A549 (cell line): ENCODE results near the gene PNMA1. TPM values are rescaled to one million over a fixed set of nuclear protein-coding genes. Genes with fewer than 3 reads are reported as not detected.

Experiments
- ATAC-seq, 2 experiments: fragments of 200-7000 bp in 1 of 2; fragments of >200 bp in 1 of 2; cut with Nextera tagmentation in 1 of 2; cut with Tn5 transposase in 1 of 2; 3 replicates each; pipeline versions ENCODE4 v1.8.0 to v1.9.1; 2018 to 2020; ENCODE audit warnings: mild to moderate bottlenecking in 1 of 2, moderate library complexity in 1 of 2
- CTCF ChIA-PET: fragments of 300-600 bp; sonication (Branson Sonifier 250); formaldehyde crosslinking; extraction: SDS; loops from one replicate; lab custom pipeline; 2021; ENCODE audit warnings: antibody characterized with exemption, inconsistent platforms; lab: Yijun Ruan, JAX
- POLR2A ChIA-PET: fragments of 350-600 bp; formaldehyde crosslinking; extraction: SDS; loops from one replicate; lab custom pipeline; 2021; ENCODE audit warnings: antibody characterized with exemption, inconsistent platforms; lab: Yijun Ruan, JAX
- DNase-seq, 2 experiments: peaks; one replicate each; pipeline versions ENCODE4 v3.0.0 to v3.0.0-alpha.2; 2011 to 2016; ENCODE audit warnings: low read depth in 1 of 2, low spot score in 1 of 2
- FAIRE-seq: peaks from 2 replicates; lab custom pipeline; 2011; peaks lifted over from hg19 to GRCh38; lab: Jason Lieb, UNC
- H3K27ac ChIP-seq, 2 experiments: fragments of >200 bp; sonication (Bioruptor Twin); formaldehyde crosslinking; 3 replicates each; pipeline ENCODE4 v1.5.1; 2016 to 2017
- H3K4me1 ChIP-seq: fragments of >200 bp; sonication (Bioruptor Twin); formaldehyde crosslinking; 3 replicates; pipeline ENCODE4 v1.6.1; 2016
- H3K4me2 ChIP-seq: fragments of >200 bp; sonication (Bioruptor Twin); formaldehyde crosslinking; 3 replicates; pipeline ENCODE4 v1.6.1; 2016
- H3K4me3 ChIP-seq: fragments of >200 bp; sonication (Bioruptor Twin); formaldehyde crosslinking; 3 replicates; pipeline ENCODE4 v1.5.1; 2016
- H3K9me3 ChIP-seq: fragments of >200 bp; sonication (Bioruptor Twin); formaldehyde crosslinking; 3 replicates; pipeline ENCODE4 v1.6.1; 2016
- CTCF ChIP-seq: fragments of >200 bp; sonication (Bioruptor Twin); formaldehyde crosslinking; IDR thresholded peaks from 3 replicates; pipeline ENCODE4 v1.5.1; 2016
- HDAC2 ChIP-seq: fragments of 200-600 bp; sonication (generic); IDR thresholded peaks from 2 replicates; pipeline ENCODE4 v1.6.1; 2016
- HOXB13 ChIP-seq: fragments of 250-450 bp; sonication (Bioruptor Pico); IDR thresholded peaks from 2 replicates; pipeline ENCODE4 v1.5.0; 2020; ENCODE audit warnings: low read depth, mild to moderate bottlenecking, moderate library complexity
- HOXB5 ChIP-seq: fragments of 250-450 bp; sonication (Bioruptor Pico); IDR thresholded peaks from 2 replicates; pipeline ENCODE4 v1.5.0; 2020; ENCODE audit warnings: mild to moderate bottlenecking, moderate library complexity
- MAX ChIP-seq: IDR thresholded peaks from 2 replicates; pipeline ENCODE4 v1.6.1; 2012
- MYC ChIP-seq: IDR thresholded peaks from 2 replicates; pipeline ENCODE4 v1.6.1; 2012; ENCODE audit warnings: mild to moderate bottlenecking, inconsistent platforms, low read length, improper control_type of control experiment, borderline replicate concordance
- PHF8 ChIP-seq: fragments of 200-600 bp; sonication (generic); IDR thresholded peaks from 2 replicates; pipeline ENCODE4 v1.6.1; 2016; ENCODE audit warnings: low read depth, mild to moderate bottlenecking, antibody characterized with exemption, moderate library complexity, borderline replicate concordance
- POLR2AphosphoS2 ChIP-seq: conservative IDR thresholded peaks from 2 replicates; pipeline ENCODE4 v1.6.1; 2012; ENCODE audit warnings: low read length, improper control_type of control experiment, inconsistent platforms
- RAD21 ChIP-seq, 2 experiments: fragments of >200 bp in 1 of 2; sonication (Bioruptor Twin) in 1 of 2; formaldehyde crosslinking in 1 of 2; IDR thresholded peaks in 1 of 2; conservative IDR thresholded peaks in 1 of 2; 2 replicates in 1 of 2; 3 replicates in 1 of 2; pipeline ENCODE4 v1.6.1; 2012 to 2018; ENCODE audit warnings: inconsistent platforms in 1 of 2
- RNF2 ChIP-seq: fragments of 200-600 bp; sonication (generic); IDR thresholded peaks from 2 replicates; pipeline ENCODE4 v1.6.1; 2016; ENCODE audit warnings: low read depth, mild to moderate bottlenecking, antibody characterized with exemption, moderate library complexity, borderline replicate concordance
- SMC3 ChIP-seq: fragments of >200 bp; sonication (Bioruptor Twin); formaldehyde crosslinking; IDR thresholded peaks from 3 replicates; pipeline ENCODE4 v1.6.1; 2018; ENCODE audit warnings: inconsistent platforms
- TP53 ChIP-seq: fragments of 250-450 bp; sonication (Bioruptor Pico); IDR thresholded peaks from 2 replicates; pipeline ENCODE4 v1.5.0; 2021; ENCODE audit warnings: mild to moderate bottlenecking, moderate library complexity
- WGBS: methylation state at CpG from one replicate; pipeline ENCODE4 v1.1.6; 2017; ENCODE audit errors: missing lambda C conversion rate; 5-methylcytosine and 5-hydroxymethylcytosine counted together
- polyA plus RNA-seq, 4 experiments: library from polyadenylated mRNA; depleted of rRNA in 3 of 4; stranded (reverse); fragments of >200 nt; fragmentation: RNase III in 1 of 4; extraction: RNeasy Plus Mini Kit Qiagen cat#74134 plus additional on column Dnase treatment in 1 of 4; gene quantifications; 2 replicates in 3 of 4; 3 replicates in 1 of 4; pipeline ENCODE4 v1.2.3, GENCODE V29; 2011 to 2017
- TF ChIP-seq, protein P1 (sequence below): IDR thresholded peaks from 2 replicates; pipeline ENCODE4 v1.6.1; 2012; ENCODE audit warnings: low read depth, borderline replicate concordance
- TF ChIP-seq, protein P2 (sequence below): fragments of 200-600 bp; sonication (generic); IDR thresholded peaks from 2 replicates; pipeline ENCODE4 v1.6.1; 2016; ENCODE audit warnings: antibody characterized with exemption, mild to moderate bottlenecking, moderate library complexity

The PNMA1 gene
- polyA plus RNA-seq, 2 of the 4 experiments (the other 2 are of a cell fraction), result 21.2 to 47.3 TPM

GRCh38 chr14:73759183-73759713, 45.1 kb upstream of the PNMA1 start:
- WGBS, result 0% methylated on average over 2 of the region's 71 CpGs
- ChIA-PET POLR2A (interaction anchor here (0.7 to 5.4 kb wide), 10 partner anchors 14 to 701 kb away, joined by 3 to 70 read pairs (median 4); partner anchors contain the start of genes PNMA1, PTGR2, RBM25 and ZNF410), CTCF (interaction anchor here (1.0 to 12.5 kb wide), 23 partner anchors 8 to 119 kb away, joined by 3 to 210 read pairs (median 4); no protein-coding TSS in a partner anchor)
- DNase-seq (no peak), ATAC-seq (peak in 1 of 2 experiments; percentile 12; a peak in 3 of 6 replicates), FAIRE-seq (no peak)
- Histone ChIP-seq H3K4me3 (peak overlapping the region; percentile 81), H3K4me2 (peak overlapping the region; percentile 99), H3K27ac (peak overlapping the region; percentile 88 to 99), H3K4me1 (peaks cover 82% of the 10 kb centered on the region), H3K9me3 (no peaks in the 10 kb centered on the region)
- TF ChIP-seq HOXB13 (CRISPR knock-in tag) (no peak), MYC (0 out of 2 replicates have a peak, but pooled peaks have one; percentile 22)

DNA sequence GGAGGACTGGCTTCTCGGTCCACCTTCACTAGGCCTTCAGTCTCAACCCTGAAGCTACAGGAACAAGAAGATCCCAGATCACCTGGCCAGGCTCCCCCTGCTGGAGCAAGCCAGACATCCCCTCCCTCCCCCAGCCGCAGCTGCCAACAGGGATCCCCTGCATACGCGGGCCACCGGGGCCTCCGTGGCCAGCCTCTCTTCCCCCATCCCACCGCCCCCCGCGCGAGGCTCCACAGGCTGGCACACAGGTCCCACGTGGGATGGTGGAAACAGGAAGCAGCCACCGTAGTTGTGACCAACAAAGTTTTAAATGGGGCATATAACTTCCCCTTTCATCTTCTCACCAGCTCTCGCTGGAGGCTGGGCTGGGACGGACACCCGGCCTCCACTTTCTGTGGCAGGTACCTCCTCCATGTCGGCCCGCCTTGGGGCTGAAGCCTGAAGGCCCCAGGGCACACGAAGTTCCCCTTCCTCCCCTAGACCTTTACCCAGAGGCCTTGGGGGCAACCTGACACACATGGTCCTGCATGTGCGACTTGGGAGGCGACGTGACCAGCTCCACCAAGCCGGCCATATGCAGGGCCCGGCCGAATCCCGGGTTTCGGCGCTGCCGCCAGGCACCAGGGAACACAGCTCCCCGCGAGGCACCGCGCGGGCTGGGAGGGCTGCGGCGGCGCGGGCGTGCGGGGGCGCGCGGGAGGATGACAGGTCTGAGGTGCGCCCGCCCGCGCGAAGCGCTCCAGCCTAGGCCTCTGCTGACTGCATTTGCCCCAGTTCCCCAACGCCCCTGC, 44.4 kb upstream of the PNMA1 start:
- ChIA-PET CTCF (interaction anchor here (0.6 to 12.5 kb wide), 28 partner anchors 8 to 251 kb away, joined by 3 to 210 read pairs (median 5); partner anchors contain the start of genes DNAL1 and PTGR2), POLR2A (interaction anchor here (0.6 to 5.4 kb wide), 7 partner anchors 15 to 128 kb away, joined by 3 to 70 read pairs (median 4); partner anchors contain the start of genes PTGR2 and ZNF410)
- peak overlapping the region; percentile 88 to 99 for H3K27ac ChIP-seq
- DNase-seq (peak; percentile 83 to 97), FAIRE-seq (no peak), ATAC-seq (peak; percentile 44 to 60; a peak in 5 of 6 replicates)
- TF ChIP-seq CTCF, result peak; percentile 66
- TF ChIP-seq RAD21 (conservative IDR thresholded peaks at IDR 0.05 in 1 of 2, IDR thresholded peaks at IDR 0.05 in 1 of 2), result peak; percentile 39 to 51; a peak in 4 of 5 replicates
- TF ChIP-seq, protein P1, sequence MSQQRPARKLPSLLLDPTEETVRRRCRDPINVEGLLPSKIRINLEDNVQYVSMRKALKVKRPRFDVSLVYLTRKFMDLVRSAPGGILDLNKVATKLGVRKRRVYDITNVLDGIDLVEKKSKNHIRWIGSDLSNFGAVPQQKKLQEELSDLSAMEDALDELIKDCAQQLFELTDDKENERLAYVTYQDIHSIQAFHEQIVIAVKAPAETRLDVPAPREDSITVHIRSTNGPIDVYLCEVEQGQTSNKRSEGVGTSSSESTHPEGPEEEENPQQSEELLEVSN, result peak; percentile 50; the same call in 1 of the 2 replicates
- peak; percentile 76 for TF ChIP-seq MAX
- 0 out of 2 replicates have a peak, but pooled peaks have one; percentile 16 for TF ChIP-seq HOXB5 (CRISPR knock-in tag)
- no peak for TF ChIP-seq MYC
- peak; percentile 65 for TF ChIP-seq SMC3
- peak; percentile 49; the same call in 1 of the 2 replicates for TF ChIP-seq HDAC2
- no peak for TF ChIP-seq POLR2AphosphoS2
- TF ChIP-seq TP53, result peak; percentile 42; the same call in 1 of the 2 replicates
- 0 out of 2 replicates have a peak, but pooled peaks have one; percentile 21 for TF ChIP-seq PHF8
- TF ChIP-seq, protein P2, sequence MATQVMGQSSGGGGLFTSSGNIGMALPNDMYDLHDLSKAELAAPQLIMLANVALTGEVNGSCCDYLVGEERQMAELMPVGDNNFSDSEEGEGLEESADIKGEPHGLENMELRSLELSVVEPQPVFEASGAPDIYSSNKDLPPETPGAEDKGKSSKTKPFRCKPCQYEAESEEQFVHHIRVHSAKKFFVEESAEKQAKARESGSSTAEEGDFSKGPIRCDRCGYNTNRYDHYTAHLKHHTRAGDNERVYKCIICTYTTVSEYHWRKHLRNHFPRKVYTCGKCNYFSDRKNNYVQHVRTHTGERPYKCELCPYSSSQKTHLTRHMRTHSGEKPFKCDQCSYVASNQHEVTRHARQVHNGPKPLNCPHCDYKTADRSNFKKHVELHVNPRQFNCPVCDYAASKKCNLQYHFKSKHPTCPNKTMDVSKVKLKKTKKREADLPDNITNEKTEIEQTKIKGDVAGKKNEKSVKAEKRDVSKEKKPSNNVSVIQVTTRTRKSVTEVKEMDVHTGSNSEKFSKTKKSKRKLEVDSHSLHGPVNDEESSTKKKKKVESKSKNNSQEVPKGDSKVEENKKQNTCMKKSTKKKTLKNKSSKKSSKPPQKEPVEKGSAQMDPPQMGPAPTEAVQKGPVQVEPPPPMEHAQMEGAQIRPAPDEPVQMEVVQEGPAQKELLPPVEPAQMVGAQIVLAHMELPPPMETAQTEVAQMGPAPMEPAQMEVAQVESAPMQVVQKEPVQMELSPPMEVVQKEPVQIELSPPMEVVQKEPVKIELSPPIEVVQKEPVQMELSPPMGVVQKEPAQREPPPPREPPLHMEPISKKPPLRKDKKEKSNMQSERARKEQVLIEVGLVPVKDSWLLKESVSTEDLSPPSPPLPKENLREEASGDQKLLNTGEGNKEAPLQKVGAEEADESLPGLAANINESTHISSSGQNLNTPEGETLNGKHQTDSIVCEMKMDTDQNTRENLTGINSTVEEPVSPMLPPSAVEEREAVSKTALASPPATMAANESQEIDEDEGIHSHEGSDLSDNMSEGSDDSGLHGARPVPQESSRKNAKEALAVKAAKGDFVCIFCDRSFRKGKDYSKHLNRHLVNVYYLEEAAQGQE, result no peak
- peak; percentile 83; the same call in 1 of the 2 replicates for TF ChIP-seq RNF2
- H3K4me2 ChIP-seq, result peak overlapping the region; percentile 99
- peak overlapping the region; percentile 81 for H3K4me3 ChIP-seq
- peaks cover 82% of the 10 kb centered on the region for H3K4me1 ChIP-seq
- H3K9me3 ChIP-seq, result no peaks in the 10 kb centered on the region
- 4% methylated on average over 37 of the region's 49 CpGs for WGBS
